Myocyte (in vitro differentiated cells): ENCODE results near the gene PRKG1. TPM values are rescaled to one million over a fixed set of nuclear protein-coding genes. Genes with fewer than 3 reads are reported as not detected.
A peak's percentile ranks its signal among the peaks of the same experiment; 100 is the strongest.

Experiments
- DNase-seq: peaks from one replicate; pipeline ENCODE4 v3.0.0-alpha.2; 2012; ENCODE audit warnings: low read depth
- total RNA-seq: library from RNA; depleted of rRNA; stranded (reverse); fragments of >200 nt; gene quantifications from 2 replicates; pipeline ENCODE4 v1.2.3, GENCODE V29; 2014

The PRKG1 gene
- total RNA-seq, 1 donor from 2014 or later, result 26.7 TPM

DNA sequence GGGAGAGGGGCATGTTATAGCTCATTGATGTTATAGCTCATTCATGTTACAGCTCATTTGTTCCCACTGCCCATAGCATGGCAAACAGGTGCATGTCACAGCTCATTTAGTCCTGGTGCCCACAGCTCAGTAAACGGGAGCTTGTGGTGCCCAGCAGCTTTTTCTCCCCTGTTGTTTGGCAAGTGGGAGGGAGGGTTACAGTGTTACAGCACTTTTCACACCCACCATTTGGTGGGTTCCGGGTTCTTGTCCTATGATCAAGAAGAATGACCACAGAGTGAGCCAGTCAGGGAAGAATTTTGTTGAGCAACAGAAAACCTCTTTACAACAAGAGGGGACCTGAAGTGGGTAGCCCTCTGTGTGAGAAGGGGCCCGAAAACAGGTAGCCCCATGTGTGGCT, 787.9 kb downstream of the PRKG1 start:
- DNase-seq, result peak; percentile 81

- DNase-seq, result peak; percentile 29
Measured at GRCh38 chr10:51867956-51868355, 793.7 kb downstream of the PRKG1 start.

- no peak for DNase-seq
Measured at GRCh38 chr10:51874131-51874530, 799.8 kb downstream of the PRKG1 start.

GRCh38 chr10:51875610-51876009, 801.3 kb downstream of the PRKG1 start:
- DNase-seq, result no peak

DNA sequence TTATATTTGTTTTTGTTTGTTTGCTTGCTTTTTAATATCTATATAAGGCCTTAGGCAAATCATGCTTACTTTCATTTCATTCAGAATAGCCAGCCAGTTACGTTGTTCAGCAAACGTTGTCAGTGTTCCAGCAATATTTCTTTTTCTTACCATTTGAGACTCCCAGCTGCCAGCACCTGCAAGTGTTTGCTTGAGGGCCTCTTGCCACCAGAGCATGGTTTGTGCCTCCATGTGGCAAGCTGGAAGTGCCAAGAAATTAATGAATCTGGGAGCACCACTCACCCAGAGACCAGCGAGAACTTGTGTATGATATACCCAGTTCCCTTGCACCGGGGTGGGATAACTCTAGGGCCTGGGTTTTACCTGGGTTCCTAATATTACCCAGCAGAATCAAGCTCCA, 802.2 kb downstream of the PRKG1 start:
- no peak for DNase-seq

- no peak for DNase-seq
Measured at GRCh38 chr10:51876979-51877378, 802.7 kb downstream of the PRKG1 start.

DNA sequence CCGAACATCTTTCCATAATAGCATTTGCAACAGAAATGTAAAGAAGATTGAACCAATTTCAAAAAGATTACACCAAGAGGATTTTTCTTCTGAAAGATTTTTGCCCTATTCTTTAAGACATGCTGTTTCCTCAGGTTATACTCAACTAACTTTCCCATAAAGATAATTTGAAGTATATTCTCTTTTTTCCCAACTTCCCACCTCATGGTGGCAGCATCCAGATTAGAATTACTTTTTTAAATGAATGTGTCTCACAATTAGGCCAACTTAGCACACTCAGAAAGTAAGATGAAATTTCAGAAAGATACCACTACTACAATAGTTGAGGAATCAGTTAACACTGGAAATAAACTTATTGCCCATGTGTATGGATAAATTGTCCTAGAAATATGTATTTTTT, 803.3 kb downstream of the PRKG1 start:
- no peak for DNase-seq

- DNase-seq, result no peak
Measured at GRCh38 chr10:51878695-51879094, 804.4 kb downstream of the PRKG1 start.

DNA sequence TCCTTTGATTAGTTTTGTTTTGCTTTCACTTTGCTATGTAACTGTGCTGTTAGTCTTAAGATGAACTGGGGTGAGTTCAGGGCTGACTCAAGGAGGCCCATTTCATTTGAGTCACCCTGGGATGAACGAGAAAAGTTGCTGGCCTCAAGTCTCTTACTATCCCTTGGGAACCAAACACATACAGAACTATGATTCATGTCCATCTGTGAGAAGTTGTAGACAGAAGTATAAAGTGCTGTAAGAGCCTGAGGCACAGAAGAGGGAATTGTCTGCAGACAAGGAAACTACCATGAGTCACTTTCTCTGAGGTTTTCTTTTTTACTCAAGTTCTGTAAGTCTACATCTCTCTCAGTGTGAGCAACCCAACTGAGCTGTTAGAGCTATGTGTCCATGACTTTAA, 805.0 kb downstream of the PRKG1 start:
- DNase-seq, result peak; percentile 76

DNA sequence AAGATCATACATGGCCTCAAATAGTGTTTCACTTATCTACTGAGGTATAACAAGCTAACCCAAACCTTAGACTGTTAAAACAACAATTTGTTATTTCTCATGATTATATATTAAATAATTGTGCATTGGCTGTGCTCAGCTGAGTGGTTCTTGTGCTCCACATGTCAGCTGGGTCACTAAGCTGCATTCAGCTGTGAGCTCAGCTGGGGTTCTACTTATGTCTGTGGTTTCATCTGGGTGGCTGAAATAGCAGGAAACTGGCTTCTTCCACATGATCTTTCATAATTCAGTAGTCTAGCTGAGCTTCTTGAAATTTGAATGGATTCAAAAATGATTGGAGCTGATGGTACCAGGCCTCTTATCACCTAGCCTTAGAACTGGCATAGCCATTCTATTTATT, 806.9 kb downstream of the PRKG1 start:
- DNase-seq, result no peak

DNA sequence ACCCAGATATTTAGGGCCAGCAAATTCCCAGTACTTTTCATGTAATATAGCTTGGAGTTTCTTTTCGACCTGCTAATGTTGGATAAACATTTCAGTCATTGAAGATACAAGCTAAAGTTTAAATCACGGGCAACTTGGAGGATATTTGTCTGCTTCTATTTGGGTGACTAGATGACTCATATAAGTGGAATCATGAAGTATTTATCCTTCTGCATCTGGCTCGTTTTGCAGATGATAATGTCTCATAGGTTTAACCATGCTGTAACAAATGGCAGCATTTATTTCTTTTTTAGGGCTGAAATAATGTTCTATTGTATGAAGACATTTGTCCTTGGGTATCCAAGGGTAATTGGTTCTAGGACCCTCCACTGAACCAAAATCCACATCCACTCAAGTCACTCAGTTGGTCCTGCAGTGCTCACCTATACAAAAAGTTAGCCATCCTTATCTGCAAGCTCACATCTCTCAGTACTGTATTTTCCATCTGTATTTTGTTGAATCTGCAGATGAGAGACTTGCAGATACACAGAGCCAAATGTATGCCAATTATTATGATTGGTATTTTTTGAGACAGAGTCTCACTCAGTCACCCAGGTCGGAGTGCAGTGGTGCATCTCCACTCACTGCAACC, 812.3 kb downstream of the PRKG1 start:
- DNase-seq, result peak; percentile 30

DNA sequence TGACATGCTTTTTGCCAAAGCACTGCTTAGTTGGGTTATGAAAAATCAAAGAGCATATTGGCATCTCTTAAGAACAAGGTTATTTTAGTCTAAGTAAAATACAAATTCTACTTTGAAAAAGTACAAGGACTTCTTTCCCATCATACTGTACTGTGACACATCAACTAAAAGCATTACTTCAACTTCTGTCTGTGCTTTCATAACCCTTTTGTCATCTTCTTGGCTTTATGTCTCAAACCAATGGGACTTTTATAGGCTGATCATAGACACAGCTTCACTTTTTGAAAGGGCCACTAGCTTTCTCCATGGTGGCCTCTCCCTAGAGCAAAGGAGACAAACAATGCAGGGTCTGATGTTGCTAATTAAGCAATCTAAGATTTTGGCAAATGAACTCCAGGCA, 814.0 kb downstream of the PRKG1 start:
- no peak for DNase-seq

DNA sequence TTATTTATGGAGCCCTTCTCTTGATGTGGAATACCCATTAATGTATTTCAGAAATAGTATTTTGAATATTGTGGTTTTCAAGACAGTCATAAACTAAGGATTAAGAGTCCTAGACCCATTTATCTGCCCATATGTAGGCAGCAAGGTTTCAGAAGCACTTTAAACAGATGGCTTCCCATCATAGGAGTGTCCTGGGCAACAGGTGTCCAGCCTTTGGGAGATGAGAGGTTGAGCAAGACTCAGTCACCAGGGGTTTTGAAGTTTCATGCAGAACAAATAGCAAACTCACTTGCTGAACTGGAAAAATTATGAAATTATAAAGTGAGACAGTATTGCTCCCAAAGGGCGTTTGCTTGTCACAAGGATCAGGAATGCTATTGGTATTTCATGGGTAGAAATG, 818.0 kb downstream of the PRKG1 start:
- peak; percentile 34 for DNase-seq

- no peak for DNase-seq
Measured at GRCh38 chr10:51892965-51893658, 818.8 kb downstream of the PRKG1 start.

- DNase-seq, result peak; percentile 23
Measured at GRCh38 chr10:51894771-51895578, 820.7 kb downstream of the PRKG1 start.

- peak; percentile 19 for DNase-seq
Measured at GRCh38 chr10:51896849-51897248, 822.6 kb downstream of the PRKG1 start.

DNA sequence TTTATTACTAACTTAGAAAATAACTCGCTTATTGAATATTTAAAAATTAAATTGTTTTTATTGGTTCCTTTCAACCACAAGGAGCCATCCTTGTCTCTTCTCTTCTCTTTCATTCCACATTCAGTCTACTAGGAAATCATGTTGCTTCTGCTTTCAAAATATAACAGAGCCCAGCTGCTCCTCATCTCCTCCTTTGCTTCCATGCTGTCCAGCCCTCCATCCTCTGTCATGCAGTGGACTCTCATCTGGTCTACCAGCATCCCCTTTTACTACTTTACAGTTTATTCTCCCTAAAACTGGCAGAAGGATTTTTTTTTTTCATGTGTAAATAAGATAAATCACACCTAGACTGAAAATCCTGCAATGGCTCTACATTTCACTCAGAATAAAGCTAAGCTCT, 823.3 kb downstream of the PRKG1 start:
- DNase-seq, result no peak

- DNase-seq, result no peak
Measured at GRCh38 chr10:51900180-51900579, 825.9 kb downstream of the PRKG1 start.

DNA sequence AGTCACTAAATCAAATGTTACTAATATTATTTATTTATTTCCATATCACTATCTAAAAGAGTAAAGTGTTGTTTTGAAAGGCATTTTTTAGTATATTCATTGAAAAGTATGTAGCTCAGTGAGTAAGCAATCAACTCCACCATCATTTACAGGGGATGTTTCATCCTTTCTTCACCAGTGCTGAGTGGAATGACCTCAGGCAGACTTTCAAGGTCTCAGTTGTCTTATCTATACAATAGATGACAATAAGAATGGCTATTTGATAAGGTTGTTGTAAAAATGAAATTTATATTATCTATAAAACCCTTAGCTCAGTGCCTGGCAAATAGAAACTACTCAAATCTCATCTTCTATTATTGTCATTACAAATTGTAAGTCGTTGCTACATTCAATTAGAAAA, 829.4 kb downstream of the PRKG1 start:
- DNase-seq, result no peak

DNA sequence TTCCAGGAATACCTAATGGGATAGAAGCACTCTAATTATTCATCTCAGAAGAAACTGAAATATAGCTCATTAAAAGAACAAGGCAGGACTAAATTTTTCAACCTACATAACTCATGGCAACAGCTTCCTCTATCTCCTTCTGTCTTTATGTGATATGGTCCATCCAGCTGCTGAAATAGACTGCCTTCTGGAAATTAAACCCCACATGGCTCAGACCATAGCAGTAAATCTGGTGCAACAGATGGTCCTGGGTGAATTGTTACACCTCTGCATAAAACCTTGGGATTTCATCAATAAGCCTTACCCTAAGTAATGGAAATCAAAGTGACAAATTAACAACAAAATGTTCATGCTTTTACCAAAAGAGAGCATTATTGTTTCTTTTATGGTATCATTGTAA, 830.7 kb downstream of the PRKG1 start:
- DNase-seq, result no peak

- DNase-seq, result no peak
Measured at GRCh38 chr10:51907361-51907760, 833.1 kb downstream of the PRKG1 start.

DNA sequence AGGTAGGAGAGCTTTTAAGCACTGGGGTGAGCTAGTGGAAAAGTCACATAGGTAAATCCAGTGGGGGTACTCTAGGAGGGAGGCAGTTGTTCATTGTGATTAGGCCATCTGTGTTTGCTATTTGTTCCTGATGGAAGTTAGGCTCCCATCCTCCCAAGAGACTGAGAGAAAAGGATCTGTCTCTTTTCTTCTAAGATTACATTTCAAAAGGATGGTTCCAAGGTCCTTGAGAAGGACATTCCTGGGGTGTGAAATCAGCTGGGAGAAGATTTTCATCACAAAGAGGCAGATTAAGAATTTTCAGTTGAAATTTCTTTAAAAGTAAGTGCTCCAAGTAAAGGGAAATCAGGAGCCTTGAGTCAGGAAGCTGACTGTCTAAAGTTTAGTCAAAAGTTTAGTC, 835.9 kb downstream of the PRKG1 start:
- no peak for DNase-seq
